ENCODE measurements around the gene SFT2D1.

Gene SFT2D1

GRCh38 chr6:166274739-166275370, 67.5 kb downstream of the SFT2D1 start:
- DNase-seq, result no peak

- DNase-seq, result no peak
Measured at GRCh38 chr6:166274163-166274562, 68.2 kb downstream of the SFT2D1 start.

DNA sequence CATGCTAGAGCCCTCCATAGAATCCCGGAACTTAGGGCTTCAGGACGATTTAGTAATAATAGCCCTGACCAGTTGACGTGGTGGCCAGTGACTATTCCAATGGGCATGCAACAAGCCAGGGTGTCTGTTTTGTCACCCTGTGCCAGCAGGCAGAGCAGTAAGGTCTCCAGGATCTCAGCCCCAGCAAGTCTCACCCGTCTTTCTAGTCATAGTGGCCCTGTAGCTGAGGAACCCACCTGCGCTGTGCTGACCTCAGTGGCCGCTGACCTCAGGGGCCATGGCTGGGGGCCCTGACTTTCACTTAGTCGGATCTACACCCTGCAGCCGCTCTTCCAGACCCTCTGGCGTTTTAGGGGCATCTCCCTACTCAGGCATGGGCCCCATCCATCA, 71.0 kb downstream of the SFT2D1 start:
- no peak for DNase-seq

DNA sequence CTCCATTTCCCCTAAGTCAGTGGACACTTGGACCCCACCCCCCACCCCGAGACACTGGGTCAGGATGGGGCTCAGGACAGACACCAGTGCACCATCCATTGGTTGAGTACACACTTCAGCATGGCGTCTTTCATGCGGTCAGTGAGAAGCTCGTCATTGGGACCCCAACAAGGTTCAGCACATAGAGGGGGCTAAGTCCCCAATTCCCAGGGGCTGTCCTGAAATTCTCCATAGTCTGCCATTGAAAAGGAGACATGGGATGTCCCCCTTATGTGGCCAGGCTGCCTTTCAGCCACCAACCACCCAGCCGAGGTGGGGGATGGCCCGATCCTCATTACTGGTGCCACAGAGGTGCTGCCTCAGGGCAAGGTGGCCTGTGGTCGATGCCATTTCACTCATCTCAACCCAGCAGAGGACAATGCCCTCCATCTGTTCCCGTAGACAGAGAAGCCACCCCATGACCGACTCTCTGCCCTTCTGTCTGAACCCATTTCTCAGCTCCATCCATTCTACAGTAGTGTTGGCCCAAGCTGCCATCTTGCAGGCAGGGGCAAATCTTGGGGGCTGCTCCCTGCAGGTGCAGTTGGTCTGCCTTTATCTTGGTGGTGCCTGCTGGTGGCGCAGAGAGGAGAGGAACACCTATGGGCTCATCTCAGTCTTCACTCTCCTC, 71.5 kb downstream of the SFT2D1 start:
- DNase-seq, result no peak

Measured in activated CD4-positive, alpha-beta T cell treated with anti-CD3 and anti-CD28 coated beads for 48 hours (primary cell).